Astrocyte (in vitro differentiated cells and primary cell): ENCODE measurements around the gene GAPT.

ENCODE experiments used
- EZH2 ChIP-seq: IDR thresholded peaks from 2 replicates; pipeline ENCODE4 v1.6.1; 2012; ENCODE audit warnings: mild to moderate bottlenecking, low read length, inconsistent platforms; ENCODE audit not compliant: insufficient read depth
- TF ChIP-seq, protein P1 (sequence below): IDR thresholded peaks from 2 replicates; pipeline ENCODE4 v1.5.1; 2011; ENCODE audit warnings: low read depth, mild to moderate bottlenecking, inconsistent platforms, low read length, moderate library complexity; ENCODE audit not compliant: insufficient read depth

DNA sequence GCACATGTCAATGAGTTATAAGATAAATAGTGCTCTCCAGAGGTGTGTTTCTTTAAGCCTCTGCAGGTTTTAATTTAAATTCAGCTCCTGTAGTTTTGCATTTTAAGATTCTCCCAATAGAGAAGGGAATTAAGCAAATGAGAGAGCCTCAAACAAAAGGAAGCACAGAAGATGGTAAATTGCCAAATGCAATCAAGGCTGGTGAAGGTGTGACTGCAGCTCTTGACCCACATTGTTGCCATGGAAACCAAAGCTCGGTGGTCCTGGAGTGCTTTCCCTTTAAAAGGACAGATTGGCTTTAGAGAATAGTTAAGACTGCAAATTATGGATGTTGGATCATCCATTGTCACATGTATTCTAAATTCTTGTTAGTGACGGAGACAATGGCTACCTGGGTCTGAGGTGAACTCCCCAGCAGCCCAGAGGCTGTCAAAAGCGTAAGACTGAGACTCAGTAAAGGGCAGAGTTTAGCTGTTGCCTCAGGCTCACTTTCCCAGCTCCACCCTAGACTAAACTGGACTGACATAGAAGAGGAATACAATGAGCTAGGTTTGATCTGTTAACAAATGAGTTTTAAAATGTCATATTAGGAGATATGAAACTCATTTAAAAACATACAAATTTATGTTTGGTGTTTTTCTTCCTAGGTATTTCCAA is 12.3 kb downstream of the GAPT start:
- TF ChIP-seq, protein P1, sequence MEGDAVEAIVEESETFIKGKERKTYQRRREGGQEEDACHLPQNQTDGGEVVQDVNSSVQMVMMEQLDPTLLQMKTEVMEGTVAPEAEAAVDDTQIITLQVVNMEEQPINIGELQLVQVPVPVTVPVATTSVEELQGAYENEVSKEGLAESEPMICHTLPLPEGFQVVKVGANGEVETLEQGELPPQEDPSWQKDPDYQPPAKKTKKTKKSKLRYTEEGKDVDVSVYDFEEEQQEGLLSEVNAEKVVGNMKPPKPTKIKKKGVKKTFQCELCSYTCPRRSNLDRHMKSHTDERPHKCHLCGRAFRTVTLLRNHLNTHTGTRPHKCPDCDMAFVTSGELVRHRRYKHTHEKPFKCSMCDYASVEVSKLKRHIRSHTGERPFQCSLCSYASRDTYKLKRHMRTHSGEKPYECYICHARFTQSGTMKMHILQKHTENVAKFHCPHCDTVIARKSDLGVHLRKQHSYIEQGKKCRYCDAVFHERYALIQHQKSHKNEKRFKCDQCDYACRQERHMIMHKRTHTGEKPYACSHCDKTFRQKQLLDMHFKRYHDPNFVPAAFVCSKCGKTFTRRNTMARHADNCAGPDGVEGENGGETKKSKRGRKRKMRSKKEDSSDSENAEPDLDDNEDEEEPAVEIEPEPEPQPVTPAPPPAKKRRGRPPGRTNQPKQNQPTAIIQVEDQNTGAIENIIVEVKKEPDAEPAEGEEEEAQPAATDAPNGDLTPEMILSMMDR, result no peak
- no peak for TF ChIP-seq EZH2
